Erythroblast (primary cell): Measurements from ENCODE around the gene SECTM1.
"Not testable (repeated sequence)": the region's sequence is repeated elsewhere in the genome, so short reads cannot be mapped to it uniquely, and the experiment has no call there.

Experiments
- DNase-seq, 2 experiments: peaks; one replicate each; lab custom pipeline; 2025; lab: John Stamatoyannopoulos, UW
- GATA1 ChIP-seq: IDR thresholded peaks from 2 replicates; pipeline ENCODE4 v1.6.1; 2011; ENCODE audit warnings: low read depth, mild to moderate bottlenecking, control low read depth, low read length, moderate library complexity
- POLR2A ChIP-seq: IDR thresholded peaks from 2 replicates; pipeline ENCODE4 v1.6.1; 2011; ENCODE audit warnings: mild to moderate bottlenecking, low read length

Gene SECTM1

DNA sequence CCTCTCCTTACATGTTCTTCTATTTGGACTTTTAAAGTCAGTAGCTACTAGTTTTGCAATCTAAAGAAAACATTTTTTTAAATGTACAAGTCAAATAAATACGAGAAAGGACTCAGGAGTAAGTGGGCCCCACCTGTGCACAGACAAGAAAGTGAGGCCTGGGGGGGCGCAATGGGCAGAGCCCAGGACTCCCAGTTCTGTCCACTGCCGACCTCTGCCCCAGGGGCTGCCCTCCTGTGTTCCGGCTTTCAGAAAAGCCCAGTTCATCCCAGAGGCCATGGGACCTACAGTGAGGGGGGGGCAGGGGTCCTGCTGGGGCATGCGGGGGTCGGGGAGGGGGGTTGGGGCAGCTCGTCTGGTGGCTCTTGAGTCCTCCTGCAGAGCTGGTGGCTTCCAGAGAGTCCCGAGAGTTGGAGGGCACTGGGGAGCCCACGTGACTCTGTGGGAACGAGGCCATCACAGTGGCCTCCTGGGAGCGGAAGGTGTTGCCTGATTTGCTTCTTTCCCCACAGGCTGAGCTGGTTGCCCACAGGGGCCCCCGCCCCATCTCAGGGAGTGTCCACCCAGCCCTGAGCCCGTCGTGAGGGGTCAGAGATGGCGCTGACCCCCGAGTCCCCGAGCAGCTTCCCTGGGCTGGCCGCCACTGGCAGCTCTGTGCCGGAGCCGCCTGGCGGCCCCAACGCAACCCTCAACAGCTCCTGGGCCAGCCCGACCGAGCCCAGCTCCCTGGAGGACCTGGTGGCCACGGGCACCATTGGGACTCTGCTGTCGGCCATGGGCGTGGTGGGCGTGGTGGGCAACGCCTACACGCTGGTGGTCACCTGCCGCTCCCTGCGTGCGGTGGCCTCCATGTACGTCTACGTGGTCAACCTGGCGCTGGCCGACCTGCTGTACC, 40.4 kb upstream of the SECTM1 start:
- TF ChIP-seq GATA1 = no peak
- no peak for TF ChIP-seq POLR2A
- DNase-seq = no peak

GRCh38 chr17:82373072-82373452, 39.5 kb upstream of the SECTM1 start:
- not testable (repeated sequence) for DNase-seq

DNA sequence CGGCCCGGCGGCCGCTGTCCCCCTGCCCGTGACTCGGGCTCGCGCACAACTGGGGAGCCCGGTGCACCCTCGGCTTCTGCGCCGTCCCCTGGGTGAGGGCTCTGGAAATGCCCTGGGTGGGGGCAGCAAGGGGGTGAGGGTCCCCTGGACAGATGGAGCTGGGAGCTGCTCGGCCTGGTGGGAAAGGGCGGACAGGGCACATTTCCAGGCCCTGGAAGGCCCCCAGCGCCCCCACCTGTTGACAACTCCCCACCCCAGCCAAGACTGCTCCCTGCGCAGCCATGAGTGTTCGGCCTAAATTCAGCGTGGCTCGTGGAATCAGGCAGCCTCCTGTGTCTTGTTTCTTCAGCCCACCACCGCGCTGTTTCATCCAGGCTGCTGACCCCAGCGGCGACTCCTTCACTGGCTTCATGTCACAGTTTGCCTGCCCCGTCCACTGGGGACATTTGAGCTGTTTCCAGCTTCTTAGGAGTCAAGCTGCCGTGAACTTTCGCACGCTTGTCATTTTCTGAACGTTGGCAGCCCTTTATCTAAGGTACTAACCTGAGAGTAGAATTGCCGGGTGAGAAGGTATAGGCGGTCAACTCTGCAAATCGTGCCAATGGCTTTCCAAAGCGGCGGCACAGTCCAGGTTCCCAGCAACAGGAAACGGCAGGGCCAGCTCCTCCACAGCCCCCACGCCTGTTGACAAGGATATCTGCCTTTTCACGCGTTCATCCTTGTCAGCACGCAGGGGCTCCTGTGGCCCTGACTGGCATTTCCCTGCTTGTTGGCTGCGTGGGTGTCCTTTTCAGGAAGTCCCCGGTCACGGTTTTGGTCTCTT, 38.9 kb upstream of the SECTM1 start:
- TF ChIP-seq GATA1 = no peak
- DNase-seq = no peak

- no peak for TF ChIP-seq GATA1
- no peak for TF ChIP-seq POLR2A
Observed at GRCh38 chr17:82371333-82372248, 38.0 kb upstream of the SECTM1 start, which contains the start of gene UTS2R. TSS of gene UTS2R (plus strand) at chr17:82371765. CDS start at chr17:82374325, 2,560 bp downstream.

DNA sequence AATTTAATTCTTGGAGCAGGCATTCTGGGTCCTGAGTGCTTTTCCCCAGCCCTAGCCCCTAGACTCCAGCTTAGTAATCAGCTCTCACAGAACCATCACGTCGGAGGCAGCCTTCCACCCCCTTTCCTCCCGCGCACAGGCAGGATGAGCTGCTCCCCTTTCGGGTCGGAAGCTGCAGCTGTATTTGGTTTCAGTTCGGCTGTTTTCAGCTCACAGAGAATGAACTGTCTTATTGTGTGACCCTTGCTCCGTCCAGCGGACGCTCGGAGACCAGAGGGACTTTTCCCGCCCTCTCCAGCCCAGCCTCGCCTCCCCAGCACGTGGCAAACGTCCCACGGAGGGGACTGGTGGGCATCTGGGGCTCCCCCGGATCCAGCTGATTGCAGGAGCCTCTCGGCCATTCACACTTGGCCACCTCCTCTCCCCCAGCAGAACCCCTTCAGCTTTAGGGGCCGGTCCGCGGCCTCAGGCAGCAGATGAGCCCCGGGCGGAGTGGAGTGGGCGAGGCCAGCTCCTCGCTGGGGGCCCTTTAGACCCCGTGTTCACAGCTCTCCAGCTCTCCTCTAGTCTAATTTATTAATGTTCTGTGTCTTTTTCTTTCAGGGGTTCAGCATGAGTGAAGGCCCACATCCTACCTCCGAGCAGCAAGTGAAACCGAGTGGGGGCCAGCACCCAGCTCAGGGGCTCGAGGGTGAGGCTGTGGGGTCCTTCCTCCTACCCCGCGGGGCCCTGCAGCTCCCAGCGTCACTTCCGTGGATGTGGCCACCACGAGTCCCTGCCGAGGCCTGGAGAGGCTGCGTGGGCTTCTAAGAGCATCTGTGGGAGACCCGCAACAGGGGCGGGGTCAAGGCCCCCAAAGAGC, 37.1 kb upstream of the SECTM1 start:
- DNase-seq = no peak
- TF ChIP-seq POLR2A = no peak
- TF ChIP-seq GATA1 = no peak

More at GRCh38 chr17:82371333-82372248, 38.0 kb upstream of the SECTM1 start, which contains the start of gene UTS2R:
- no peak for DNase-seq

DNA sequence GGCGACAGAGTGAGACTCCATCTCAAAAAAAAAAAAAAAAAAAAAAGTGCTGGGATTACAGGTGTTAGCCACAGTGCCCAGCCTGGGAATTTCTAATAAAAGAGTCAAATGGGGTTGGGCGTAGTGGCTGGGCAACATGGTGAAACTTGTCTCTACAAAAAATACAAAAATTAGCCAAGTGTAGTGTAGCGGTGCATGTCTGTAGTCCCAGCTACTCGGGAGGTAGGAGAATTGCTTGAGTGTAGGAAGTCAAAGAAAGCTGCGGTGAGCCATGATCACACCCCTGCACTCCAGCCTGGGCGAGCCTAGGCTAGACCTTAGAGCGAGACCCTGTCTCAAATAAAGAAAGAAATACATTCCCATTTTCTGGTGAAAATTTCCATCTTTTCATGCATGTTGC, 35.6 kb upstream of the SECTM1 start:
- TF ChIP-seq POLR2A = no peak
- TF ChIP-seq GATA1 = no peak
- DNase-seq = no peak

GRCh38 chr17:82367724-82368524, 34.4 kb upstream of the SECTM1 start:
- TF ChIP-seq GATA1 (no peak), POLR2A (no peak)
- peak in 1 of 2 experiments; percentile 18 for DNase-seq

- no peak for DNase-seq
Observed at GRCh38 chr17:82366749-82367148, 33.2 kb upstream of the SECTM1 start.

DNA sequence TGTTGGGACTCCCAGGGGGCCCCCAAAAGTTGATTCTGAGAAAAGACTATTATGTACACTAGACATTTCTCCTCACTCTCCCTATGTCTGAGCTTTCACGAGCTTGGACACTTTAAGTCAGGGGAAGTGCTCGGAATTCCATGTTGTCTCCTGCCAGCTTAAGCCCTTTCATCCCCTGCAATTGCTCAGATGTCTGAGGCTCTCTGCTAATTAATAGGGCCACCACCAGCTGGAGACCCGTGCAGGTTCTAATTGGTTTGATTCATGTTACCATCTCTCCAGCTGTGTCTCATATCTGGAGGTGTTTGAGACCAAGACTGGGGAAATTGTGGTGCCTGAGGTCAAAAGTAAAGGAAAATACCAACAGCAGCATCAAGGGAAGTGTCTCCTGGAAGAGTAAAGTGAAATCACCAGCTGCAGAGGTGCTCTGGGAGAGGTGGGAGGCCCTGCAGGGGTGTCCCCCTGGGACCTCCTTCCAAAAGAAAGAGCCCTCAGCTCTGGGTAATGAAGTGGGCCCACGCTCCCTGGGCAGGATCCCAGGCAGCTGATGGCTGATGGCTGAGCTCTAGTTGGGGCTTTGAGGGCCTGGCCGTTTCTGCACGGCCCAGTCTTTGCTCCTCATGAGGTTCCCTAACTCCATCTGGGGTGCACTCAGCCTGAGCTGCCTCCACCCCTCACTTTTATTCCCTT, 32.2 kb upstream of the SECTM1 start:
- DNase-seq = no peak
- TF ChIP-seq GATA1 (no peak), POLR2A (no peak)

More at GRCh38 chr17:82366749-82367148, 33.2 kb upstream of the SECTM1 start:
- TF ChIP-seq GATA1 (no peak), POLR2A (no peak)

DNA sequence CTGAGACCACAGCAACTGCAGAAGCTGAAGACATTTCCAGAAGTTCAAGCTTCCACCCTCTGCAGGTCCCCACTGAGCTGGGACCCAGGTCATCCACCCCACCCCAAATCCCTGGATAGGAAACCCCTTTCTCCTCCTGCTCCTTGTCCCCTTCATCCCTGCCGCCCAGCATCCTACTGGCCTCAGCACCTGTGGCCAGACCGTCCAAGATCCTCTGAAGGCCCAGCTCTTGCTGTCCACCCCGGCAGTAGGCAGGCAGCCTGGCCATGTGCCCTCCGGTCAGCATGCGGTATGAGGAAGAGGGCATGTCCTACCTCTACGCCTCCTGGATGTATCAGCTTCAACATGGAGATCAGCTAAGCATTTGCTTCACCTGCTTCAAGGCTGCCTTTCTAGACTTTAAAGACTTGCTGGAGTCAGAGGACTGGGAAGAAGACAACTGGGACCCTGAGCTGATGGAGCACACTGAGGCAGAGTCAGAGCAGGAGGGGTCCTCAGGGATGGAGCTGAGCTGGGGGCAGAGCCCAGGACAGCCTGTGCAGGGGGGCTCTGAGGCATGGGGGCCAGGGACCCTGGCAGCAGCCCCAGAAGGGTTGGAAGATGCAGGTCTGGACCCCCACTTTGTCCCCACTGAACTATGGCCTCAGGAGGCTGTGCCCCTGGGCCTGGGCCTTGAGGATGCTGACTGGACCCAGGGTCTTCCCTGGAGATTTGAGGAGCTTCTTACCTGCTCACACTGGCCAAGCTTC, 28.5 kb upstream of the SECTM1 start:
- no peak for TF ChIP-seq GATA1
- TF ChIP-seq POLR2A = no peak
- DNase-seq = no peak

DNA sequence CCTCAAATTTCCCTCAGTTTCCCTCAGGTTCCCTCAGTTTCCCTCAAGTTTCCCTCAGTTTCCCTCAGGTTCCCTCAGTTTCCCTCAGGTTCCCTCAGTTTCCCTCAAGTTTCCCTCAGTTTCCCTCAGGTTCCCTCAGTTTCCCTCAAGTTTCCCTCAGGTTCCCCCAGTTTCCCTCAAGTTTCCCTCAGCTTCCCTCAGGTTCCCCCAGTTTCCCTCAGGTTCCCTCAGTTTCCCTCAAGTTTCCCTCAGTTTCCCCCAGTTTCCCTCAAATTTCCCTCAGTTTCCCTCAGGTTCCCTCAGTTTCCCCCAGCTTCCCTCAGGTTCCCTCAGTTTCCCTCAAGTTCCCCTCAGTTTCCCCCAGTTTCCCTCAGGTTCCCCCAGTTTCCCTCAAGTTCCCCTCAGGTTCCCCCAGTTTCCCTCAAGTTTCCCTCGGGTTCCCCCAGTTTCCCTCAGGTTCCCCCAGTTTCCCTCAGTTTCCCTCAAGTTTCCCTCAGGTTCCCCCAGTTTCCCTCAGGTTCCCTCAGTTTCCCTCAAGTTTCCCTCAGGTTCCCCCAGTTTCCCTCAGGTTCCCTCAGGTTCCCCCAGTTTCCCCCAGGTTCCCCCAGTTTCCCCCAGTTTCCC, 26.0 kb upstream of the SECTM1 start:
- DNase-seq = not testable (repeated sequence)
